ENCODE measurements around the gene DBN1.

DBN1 gene

GRCh38 chr5:177515580-177515979 is 42.1 kb upstream of the DBN1 start:
- ChIA-PET CTCF (interaction anchor here (0.6 to 2.9 kb wide), 8 partner anchors 9 to 125 kb away, joined by 3 to 22 read pairs (median 3); partner anchors contain the start of gene B4GALT7), POLR2A (no interaction called here)
- no peak for TF ChIP-seq CTCF (IDR thresholded peaks at IDR 0.05; ENCODE audit: control extremely low read depth, extremely low read depth, low read depth, missing control alignments)
- DNase-seq (ENCODE audit: extremely low spot score) = no peak

DNA sequence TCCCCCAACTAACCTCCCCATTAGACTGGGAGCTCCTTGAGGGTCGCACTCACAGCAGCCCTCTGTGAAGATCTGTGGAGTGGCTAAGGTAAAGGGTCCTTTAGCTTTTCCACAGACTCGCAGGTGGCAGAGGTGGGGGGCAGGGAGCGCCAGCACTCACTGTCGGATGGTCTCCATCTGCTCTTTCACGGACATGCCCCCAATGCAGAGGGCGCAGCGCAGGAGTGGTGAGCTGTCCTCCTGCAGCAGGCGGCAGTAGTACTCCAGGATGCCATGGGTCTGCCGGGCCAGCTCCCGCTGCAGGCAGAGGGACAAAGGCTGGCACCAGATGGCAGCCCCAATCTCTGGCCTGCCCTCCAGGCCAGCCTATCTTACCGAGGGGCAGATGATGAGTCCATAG is 41.1 kb upstream of the DBN1 start:
- DNase-seq (ENCODE audit: extremely low spot score) = no peak
- CTCF ChIA-PET = interaction anchor here (1.2 to 1.7 kb wide), 3 partner anchors 10 to 57 kb away, joined by 3 to 8 read pairs (median 4); no protein-coding TSS in a partner anchor
- POLR2A ChIA-PET = no interaction called here
- TF ChIP-seq CTCF (IDR thresholded peaks at IDR 0.05; ENCODE audit: control extremely low read depth, extremely low read depth, low read depth, missing control alignments) = no peak

- TF ChIP-seq CTCF (IDR thresholded peaks at IDR 0.05; ENCODE audit: control extremely low read depth, extremely low read depth, low read depth, missing control alignments) = no peak
- DNase-seq (ENCODE audit: extremely low spot score) = no peak
- POLR2A ChIA-PET = no interaction called here
- CTCF ChIA-PET = interaction anchor here (1.2 to 1.7 kb wide), 3 partner anchors 11 to 56 kb away, joined by 3 to 8 read pairs (median 4); no protein-coding TSS in a partner anchor
Measured at GRCh38 chr5:177513500-177513899, 40.1 kb upstream of the DBN1 start.

DNA sequence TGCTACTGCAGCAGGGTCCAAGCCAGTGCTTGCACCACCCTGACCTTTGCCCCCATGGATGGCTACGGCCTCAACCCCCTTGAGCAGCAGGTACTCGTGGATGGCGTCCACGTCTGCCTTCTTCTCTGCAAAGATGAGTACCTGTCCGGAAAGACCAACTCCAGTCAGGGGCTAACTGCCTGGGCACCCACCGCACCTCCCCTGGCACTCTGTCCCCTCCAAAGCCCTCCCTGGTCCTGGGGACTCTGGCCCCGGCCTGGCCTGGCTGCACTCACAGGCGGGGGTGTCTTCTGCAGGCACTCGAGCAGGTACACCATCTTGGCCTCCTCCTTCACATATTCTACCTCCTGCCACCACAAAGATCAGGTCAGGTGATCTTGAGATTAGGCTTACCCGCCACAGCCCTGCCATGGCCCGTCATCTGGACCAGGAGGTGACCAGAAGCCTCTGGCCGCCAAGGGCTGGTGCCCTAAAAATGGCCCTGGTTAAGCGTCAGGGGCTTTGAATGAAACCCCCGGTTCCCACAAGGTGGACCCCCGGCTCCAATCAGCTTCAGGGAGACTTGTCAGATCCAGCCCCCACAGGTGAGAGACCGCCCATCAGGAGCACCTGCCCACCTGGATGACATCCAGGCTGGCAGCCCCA is 39.4 kb upstream of the DBN1 start:
- ChIA-PET POLR2A (interaction anchor here (0.5 kb wide), 1 partner anchor 16 kb away, joined by 4 read pairs; the partner anchor contains the start of gene PDLIM7), CTCF (interaction anchor here (1.7 kb wide), 1 partner anchor 12 kb away, joined by 8 read pairs; no protein-coding TSS in a partner anchor)
- DNase-seq (ENCODE audit: extremely low spot score) = no peak
- no peak for TF ChIP-seq CTCF (IDR thresholded peaks at IDR 0.05; ENCODE audit: control extremely low read depth, extremely low read depth, low read depth, missing control alignments)

GRCh38 chr5:177511796-177512675 is 38.6 kb upstream of the DBN1 start:
- POLR2A ChIA-PET = interaction anchor here (0.5 kb wide), 1 partner anchor 15 kb away, joined by 4 read pairs; the partner anchor contains the start of gene PDLIM7

More at GRCh38 chr5:177511796-177512675, 38.6 kb upstream of the DBN1 start:
- DNase-seq (ENCODE audit: extremely low spot score) = no peak
- no peak for TF ChIP-seq CTCF (IDR thresholded peaks at IDR 0.05; ENCODE audit: control extremely low read depth, extremely low read depth, low read depth, missing control alignments)
- CTCF ChIA-PET = interaction anchor here (1.5 to 12.3 kb wide), 5 partner anchors 9 to 108 kb away, joined by 3 to 115 read pairs (median 27); partner anchors contain the start of gene PDLIM7

Measured in GM10248 (cell line).